GM19351 (cell line): ENCODE data around the gene KCNMA1.

Source experiments
- ATAC-seq: cut with Tn5 transposase; IDR thresholded peaks from one replicate; pipeline ENCODE4 v1.9.1; 2021; ENCODE audit warnings: mild to moderate bottlenecking, moderate library complexity; ENCODE audit not compliant: unreplicated experiment

The KCNMA1 gene

GRCh38 chr10:76866841-76867586 lies 770.6 kb downstream of the KCNMA1 start:
- ATAC-seq = no peak

GRCh38 chr10:76864922-76865321 lies 772.7 kb downstream of the KCNMA1 start:
- no peak for ATAC-seq

GRCh38 chr10:76858721-76859120 lies 778.9 kb downstream of the KCNMA1 start:
- ATAC-seq = no peak

- ATAC-seq = no peak
Observed at GRCh38 chr10:76840802-76841201, 796.8 kb downstream of the KCNMA1 start.

GRCh38 chr10:76839276-76839675 lies 798.3 kb downstream of the KCNMA1 start:
- no peak for ATAC-seq

- ATAC-seq = no peak
Observed at GRCh38 chr10:76830218-76830617, 807.4 kb downstream of the KCNMA1 start.

GRCh38 chr10:76829724-76830123 lies 807.9 kb downstream of the KCNMA1 start:
- ATAC-seq = no peak
